Measurements from ENCODE around the gene ANKRD6.

ANKRD6 gene

GRCh38 chr6:89475634-89476033 lies 42.7 kb downstream of the ANKRD6 start:
- Histone ChIP-seq H3K79me2 (ENCODE audit: insufficient read depth, low read length) (no peaks in the 10 kb centered on the region), H3K27ac (ENCODE audit: low read depth, low read length) (no peak overlapping the region), H3F3A (ENCODE audit: insufficient read depth) (no peaks in the 10 kb centered on the region), H3K4me3 (ENCODE audit: insufficient read depth, low read length, poor library complexity, severe bottlenecking) (no peak overlapping the region), H3K9me2 (replicated peaks; ENCODE audit: insufficient read depth, low read length) (no peaks in the 10 kb centered on the region), H3K9me3 (ENCODE audit: insufficient read depth, low read length) (no peaks in the 10 kb centered on the region), H3K4me2 (ENCODE audit: low read depth, low read length, poor library complexity, severe bottlenecking) (no peak overlapping the region), H3K36me3 (ENCODE audit: low read length) (no peaks in the 10 kb centered on the region), H2AFZ (ENCODE audit: low read depth, low read length, severe bottlenecking) (no peak overlapping the region), H3K27me3 (ENCODE audit: low read length) (no peaks in the 10 kb centered on the region), H3K9ac (ENCODE audit: low read length) (no peak overlapping the region), H4K20me1 (ENCODE audit: low read depth, low read length) (no peaks in the 10 kb centered on the region)
- TF ChIP-seq CTCF (IDR thresholded peaks at IDR 0.05; ENCODE audit: insufficient read depth, low read length, poor library complexity, severe bottlenecking) (no peak), EZH2phosphoT487 (conservative IDR thresholded peaks at IDR 0.05; ENCODE audit: low read length) (no peak)

GRCh38 chr6:89479897-89480296 lies 46.9 kb downstream of the ANKRD6 start:
- Histone ChIP-seq H3K9me2 (replicated peaks; ENCODE audit: insufficient read depth, low read length) (no peaks in the 10 kb centered on the region), H3K4me3 (ENCODE audit: insufficient read depth, low read length, poor library complexity, severe bottlenecking) (no peak overlapping the region), H3K27me3 (ENCODE audit: low read length) (no peaks in the 10 kb centered on the region), H3F3A (ENCODE audit: insufficient read depth) (no peaks in the 10 kb centered on the region), H4K20me1 (ENCODE audit: low read depth, low read length) (no peaks in the 10 kb centered on the region), H3K4me2 (ENCODE audit: low read depth, low read length, poor library complexity, severe bottlenecking) (no peak overlapping the region), H3K9me3 (ENCODE audit: insufficient read depth, low read length) (no peaks in the 10 kb centered on the region), H3K36me3 (ENCODE audit: low read length) (no peaks in the 10 kb centered on the region), H2AFZ (ENCODE audit: low read depth, low read length, severe bottlenecking) (no peak overlapping the region), H3K27ac (ENCODE audit: low read depth, low read length) (no peak overlapping the region), H3K9ac (ENCODE audit: low read length) (no peak overlapping the region), H3K79me2 (ENCODE audit: insufficient read depth, low read length) (no peaks in the 10 kb centered on the region)
- TF ChIP-seq EZH2phosphoT487 (conservative IDR thresholded peaks at IDR 0.05; ENCODE audit: low read length) = no peak
- TF ChIP-seq CTCF (IDR thresholded peaks at IDR 0.05; ENCODE audit: insufficient read depth, low read length, poor library complexity, severe bottlenecking) = no peak

GRCh38 chr6:89481695-89482094 lies 48.7 kb downstream of the ANKRD6 start:
- Histone ChIP-seq H3K36me3 (ENCODE audit: low read length) (no peaks in the 10 kb centered on the region), H3K9me3 (ENCODE audit: insufficient read depth, low read length) (no peaks in the 10 kb centered on the region), H3K27me3 (ENCODE audit: low read length) (no peaks in the 10 kb centered on the region), H3K4me2 (ENCODE audit: low read depth, low read length, poor library complexity, severe bottlenecking) (no peak overlapping the region), H4K20me1 (ENCODE audit: low read depth, low read length) (no peaks in the 10 kb centered on the region), H2AFZ (ENCODE audit: low read depth, low read length, severe bottlenecking) (no peak overlapping the region), H3K9me2 (replicated peaks; ENCODE audit: insufficient read depth, low read length) (no peaks in the 10 kb centered on the region), H3K9ac (ENCODE audit: low read length) (no peak overlapping the region), H3K4me3 (ENCODE audit: insufficient read depth, low read length, poor library complexity, severe bottlenecking) (no peak overlapping the region), H3K79me2 (ENCODE audit: insufficient read depth, low read length) (no peaks in the 10 kb centered on the region), H3K27ac (ENCODE audit: low read depth, low read length) (no peak overlapping the region), H3F3A (ENCODE audit: insufficient read depth) (no peaks in the 10 kb centered on the region)
- TF ChIP-seq EZH2phosphoT487 (conservative IDR thresholded peaks at IDR 0.05; ENCODE audit: low read length) = no peak

GRCh38 chr6:89482126-89482525 lies 49.2 kb downstream of the ANKRD6 start:
- Histone ChIP-seq H3K27ac (ENCODE audit: low read depth, low read length) (no peak overlapping the region), H4K20me1 (ENCODE audit: low read depth, low read length) (no peaks in the 10 kb centered on the region), H3K79me2 (ENCODE audit: insufficient read depth, low read length) (no peaks in the 10 kb centered on the region), H3K9me2 (replicated peaks; ENCODE audit: insufficient read depth, low read length) (no peaks in the 10 kb centered on the region), H3K4me3 (ENCODE audit: insufficient read depth, low read length, poor library complexity, severe bottlenecking) (no peak overlapping the region), H2AFZ (ENCODE audit: low read depth, low read length, severe bottlenecking) (no peak overlapping the region), H3K36me3 (ENCODE audit: low read length) (no peaks in the 10 kb centered on the region), H3K4me2 (ENCODE audit: low read depth, low read length, poor library complexity, severe bottlenecking) (no peak overlapping the region), H3K27me3 (ENCODE audit: low read length) (no peaks in the 10 kb centered on the region), H3K9ac (ENCODE audit: low read length) (no peak overlapping the region), H3F3A (ENCODE audit: insufficient read depth) (no peaks in the 10 kb centered on the region), H3K9me3 (ENCODE audit: insufficient read depth, low read length) (no peaks in the 10 kb centered on the region)
- no peak for TF ChIP-seq EZH2phosphoT487 (conservative IDR thresholded peaks at IDR 0.05; ENCODE audit: low read length)
- TF ChIP-seq CTCF (IDR thresholded peaks at IDR 0.05; ENCODE audit: insufficient read depth, low read length, poor library complexity, severe bottlenecking) = no peak
